SK-N-SH treated with all-trans-retinoic acid at 6 μM for 48 hours (cell line): ENCODE measurements around the gene TIMM50.

Experiments used
- ATAC-seq: fragments of 200-7000 bp; cut with Tn5 transposase; 3 replicates; pipeline ENCODE4 v1.9.1; 2020; ENCODE audit warnings: mild to moderate bottlenecking, moderate library complexity
- ARNTL ChIP-seq: fragments of 450-650 bp; formaldehyde crosslinking; IDR thresholded peaks from 2 replicates; pipeline ENCODE4 v1.5.0; 2020; ENCODE audit warnings: low read depth, mild to moderate bottlenecking, moderate library complexity, borderline replicate concordance
- BACH2 ChIP-seq: fragments of 250-450 bp; sonication (Bioruptor Pico); IDR thresholded peaks from 2 replicates; pipeline ENCODE4 v1.9.0; 2021; ENCODE audit warnings: mild to moderate bottlenecking, borderline replicate concordance
- CREB5 ChIP-seq: fragments of 250-450 bp; sonication (Bioruptor Pico); IDR thresholded peaks from 2 replicates; pipeline ENCODE4 v1.5.1; 2020; ENCODE audit warnings: low read depth, mild to moderate bottlenecking, moderate library complexity
- CSDC2 ChIP-seq: fragments of 250-450 bp; sonication (Bioruptor Pico); IDR thresholded peaks from 2 replicates; pipeline ENCODE4 v1.5.0; 2020; ENCODE audit warnings: mild to moderate bottlenecking, moderate library complexity
- CSRNP3 ChIP-seq: fragments of 250-450 bp; sonication (Bioruptor Pico); IDR thresholded peaks from 2 replicates; pipeline ENCODE4 v1.5.1; 2021; ENCODE audit warnings: mild to moderate bottlenecking, moderate library complexity
- ESRRG ChIP-seq: fragments of 250-450 bp; sonication (Bioruptor Pico); IDR thresholded peaks from 2 replicates; pipeline ENCODE4 v1.6.1; 2021; ENCODE audit warnings: mild to moderate bottlenecking
- ISL1 ChIP-seq: fragments of 250-450 bp; sonication (Bioruptor Pico); IDR thresholded peaks from 2 replicates; pipeline ENCODE4 v2.1.2; 2022; ENCODE audit warnings: mild to moderate bottlenecking, moderate library complexity
- PATZ1 ChIP-seq: fragments of 250-450 bp; sonication (Bioruptor Pico); IDR thresholded peaks from 2 replicates; pipeline ENCODE4 v1.8.0; 2020; ENCODE audit warnings: mild to moderate bottlenecking, moderate library complexity, borderline replicate concordance
- POU6F1 ChIP-seq: fragments of 250-450 bp; sonication (Bioruptor Pico); IDR thresholded peaks from 2 replicates; pipeline ENCODE4 v1.8.0; 2021; ENCODE audit warnings: low read depth, mild to moderate bottlenecking, moderate library complexity, borderline replicate concordance
- PPARA ChIP-seq: fragments of 250-450 bp; sonication (Bioruptor Pico); IDR thresholded peaks from 2 replicates; pipeline ENCODE4 v1.5.0; 2020; ENCODE audit warnings: mild to moderate bottlenecking, borderline replicate concordance
- RARB ChIP-seq: fragments of 250-450 bp; sonication (Bioruptor Pico); IDR thresholded peaks from 2 replicates; pipeline ENCODE4 v1.8.0; 2021; ENCODE audit warnings: mild to moderate bottlenecking, moderate library complexity
- SNAI2 ChIP-seq: fragments of 250-450 bp; sonication (Bioruptor Pico); IDR thresholded peaks from 2 replicates; pipeline ENCODE4 v1.5.0; 2020; ENCODE audit warnings: mild to moderate bottlenecking, moderate library complexity
- TCF4 ChIP-seq: fragments of 250-450 bp; sonication (Bioruptor Pico); IDR thresholded peaks from 2 replicates; pipeline ENCODE4 v1.8.0; 2021; ENCODE audit warnings: mild to moderate bottlenecking, moderate library complexity, borderline replicate concordance
- TOX ChIP-seq: fragments of 250-450 bp; sonication (Bioruptor Pico); IDR thresholded peaks from 2 replicates; pipeline ENCODE4 v1.8.0; 2021; ENCODE audit warnings: mild to moderate bottlenecking, moderate library complexity, borderline replicate concordance
- TSHZ2 ChIP-seq: fragments of 250-450 bp; sonication (Bioruptor Pico); IDR thresholded peaks from 2 replicates; pipeline ENCODE4 v1.5.0; 2020; ENCODE audit warnings: mild to moderate bottlenecking, moderate library complexity
- ZC3H10 ChIP-seq: fragments of 250-450 bp; sonication (Bioruptor Pico); IDR thresholded peaks from 2 replicates; pipeline ENCODE4 v1.5.1; 2021; ENCODE audit warnings: mild to moderate bottlenecking, moderate library complexity
- ZFP3 ChIP-seq: fragments of 250-450 bp; sonication (Bioruptor Pico); IDR thresholded peaks from 2 replicates; pipeline ENCODE4 v1.5.0; 2020; ENCODE audit warnings: mild to moderate bottlenecking, moderate library complexity
- ZFP30 ChIP-seq: fragments of 450-650 bp; formaldehyde crosslinking; IDR thresholded peaks from 2 replicates; pipeline ENCODE4 v1.5.0; 2022; ENCODE audit warnings: mild to moderate bottlenecking, moderate library complexity
- ZNF565 ChIP-seq: fragments of 450-650 bp; formaldehyde crosslinking; conservative IDR thresholded peaks from 2 replicates; pipeline ENCODE4 v1.5.0; 2020; ENCODE audit warnings: low read depth, mild to moderate bottlenecking, moderate library complexity
- ZNF70 ChIP-seq: fragments of 450-650 bp; formaldehyde crosslinking; IDR thresholded peaks from 2 replicates; pipeline ENCODE4 v1.5.0; 2020; ENCODE audit warnings: mild to moderate bottlenecking, moderate library complexity

The TIMM50 gene

GRCh38 chr19:39533791-39534190 is 53.2 kb downstream of the TIMM50 start:
- ATAC-seq = no peak

GRCh38 chr19:39539165-39539517 is 58.5 kb downstream of the TIMM50 start:
- ATAC-seq = peak; percentile 11
- TF ChIP-seq CREB5 (CRISPR knock-in tag) = no peak
- TF ChIP-seq ESRRG (CRISPR knock-in tag) = no peak
- no peak for TF ChIP-seq BACH2 (CRISPR knock-in tag)
- TF ChIP-seq ZNF565 (CRISPR knock-in tag) = no peak
- TF ChIP-seq RARB = no peak
- no peak for TF ChIP-seq PATZ1
- no peak for TF ChIP-seq ARNTL (CRISPR knock-in tag)
- TF ChIP-seq POU6F1 (CRISPR knock-in tag) = no peak
- no peak for TF ChIP-seq ZNF70 (CRISPR knock-in tag)
- TF ChIP-seq PPARA (CRISPR knock-in tag) = no peak
- no peak for TF ChIP-seq TCF4 (CRISPR knock-in tag)
- no peak for TF ChIP-seq SNAI2 (CRISPR knock-in tag)

More at GRCh38 chr19:39533791-39534190, 53.2 kb downstream of the TIMM50 start:
- no peak for TF ChIP-seq CSRNP3 (CRISPR knock-in tag)
- no peak for TF ChIP-seq CSDC2 (CRISPR knock-in tag)
- TF ChIP-seq BACH2 (CRISPR knock-in tag) = no peak
- no peak for TF ChIP-seq ARNTL (CRISPR knock-in tag)
- no peak for TF ChIP-seq RARB
- no peak for TF ChIP-seq TOX (CRISPR knock-in tag)
- no peak for TF ChIP-seq ESRRG (CRISPR knock-in tag)
- no peak for TF ChIP-seq TSHZ2 (CRISPR knock-in tag)

- peak; percentile 97 for ATAC-seq
- TF ChIP-seq ZNF70 (CRISPR knock-in tag) (no peak), ZNF565 (CRISPR knock-in tag) (no peak), ZFP3 (no peak)
These were observed 59.1 kb downstream of the TIMM50 start, which contains the start of gene EID2 for GRCh38 chr19:39539518-39540332. EID2 (minus strand) TSS chr19:39540161; CDS start chr19:39540079, 82 bp downstream.

- TF ChIP-seq SNAI2 (CRISPR knock-in tag) = no peak
- TF ChIP-seq ZC3H10 (CRISPR knock-in tag) = no peak
- no peak for TF ChIP-seq ISL1 (CRISPR knock-in tag)
- TF ChIP-seq ARNTL (CRISPR knock-in tag) = no peak
- no peak for TF ChIP-seq CSRNP3 (CRISPR knock-in tag)
- no peak for TF ChIP-seq TSHZ2 (CRISPR knock-in tag)
- no peak for TF ChIP-seq ZFP30
- no peak for TF ChIP-seq ESRRG (CRISPR knock-in tag)
- no peak for TF ChIP-seq PPARA (CRISPR knock-in tag)
- TF ChIP-seq CSDC2 (CRISPR knock-in tag) = no peak
These were observed 59.7 kb downstream of the TIMM50 start for GRCh38 chr19:39540333-39540673.

More at GRCh38 chr19:39540333-39540673, 59.7 kb downstream of the TIMM50 start:
- peak; percentile 9; the same call in 2 of the 3 replicates for ATAC-seq
